ENCODE data around the gene KATNBL1.

KATNBL1 gene

DNA sequence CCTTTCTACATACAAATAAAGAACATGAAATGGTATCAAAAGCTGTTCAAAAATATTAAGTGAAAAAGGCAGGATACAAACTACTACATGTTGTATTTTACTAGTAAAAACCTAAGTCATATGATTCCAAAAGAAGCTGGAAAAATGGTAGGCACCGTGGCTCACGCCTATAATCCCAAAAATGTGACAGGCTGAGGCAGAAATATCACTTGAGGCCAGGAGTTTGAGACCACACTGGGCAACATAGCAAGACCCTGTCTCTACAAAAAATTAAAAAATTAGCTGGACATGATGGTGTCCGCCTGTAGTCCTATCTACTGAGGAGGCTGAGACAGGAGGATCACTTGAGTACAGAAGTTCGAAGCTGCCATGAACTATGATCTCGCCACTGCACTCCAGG, 110.0 kb downstream of the KATNBL1 start:
- H3K4me3 ChIP-seq (ENCODE audit: low read length) = peak overlapping the region; percentile 93
- no peak overlapping the region for H2AFZ ChIP-seq (ENCODE audit: low read depth, low read length)
- H3K4me1 ChIP-seq (ENCODE audit: insufficient read depth, low read length) = peaks cover 14% of the 10 kb centered on the region
- H3K27me3 ChIP-seq (ENCODE audit: insufficient read depth, low read length) = no peaks in the 10 kb centered on the region
- no peaks in the 10 kb centered on the region for H3K9me3 ChIP-seq (ENCODE audit: low read length)
- H3K36me3 ChIP-seq (ENCODE audit: insufficient read depth, low read length) = peaks cover 10% of the 10 kb centered on the region

Measured in neuron (in vitro differentiated cells).